ENCODE results near the gene CD109.

GRCh38 chr6:73696966-73697655, 1.1 kb downstream of the CD109 start:
- TF ChIP-seq CTCF (conservative IDR thresholded peaks at IDR 0.05; ENCODE audit: low read depth, low read length) = no peak
- TF ChIP-seq EZH2 (IDR thresholded peaks at IDR 0.05; ENCODE audit: low read length, unreplicated experiment) = no peak
- TF ChIP-seq EZH2phosphoT487 (IDR thresholded peaks at IDR 0.05; ENCODE audit: borderline replicate concordance, low read length) = no peak

All from PC-3 (cell line).